HepG2 (cell line): ENCODE measurements around the gene SOCS1. TPM values are rescaled to one million over a fixed set of nuclear protein-coding genes. Genes with fewer than 3 reads are reported as not detected.

Source experiments
- ATF4 ChIP-seq, 2 experiments: fragments of 450-650 bp in 1 of 2; sonication (generic) in 1 of 2; formaldehyde crosslinking; IDR thresholded peaks; 2 replicates each; pipeline versions ENCODE4 v1.5.0 to v1.8.0; 2020 to 2022; ENCODE audit warnings: mild to moderate bottlenecking in 1 of 2, missing genetic modification reagents in 1 of 2
- EEA1 ChIP-seq: sonication (generic); formaldehyde crosslinking; IDR thresholded peaks from 2 replicates; pipeline ENCODE4 v1.5.1; 2020; ENCODE audit warnings: mild to moderate bottlenecking, missing genetic modification reagents, borderline replicate concordance
- HNF1A ChIP-seq, 2 experiments: sonication (generic) in 1 of 2; formaldehyde crosslinking in 1 of 2; IDR thresholded peaks; 2 replicates each; pipeline versions ENCODE4 v1.4.0 to v1.6.1; 2016 to 2020; ENCODE audit warnings: borderline replicate concordance in 1 of 2, low read depth in 1 of 2, mild to moderate bottlenecking in 1 of 2, missing genetic modification reagents in 1 of 2
- IRF9 ChIP-seq: sonication (generic); formaldehyde crosslinking; IDR thresholded peaks from 2 replicates; pipeline ENCODE4 v1.8.0; 2022; ENCODE audit warnings: missing genetic modification reagents, mild to moderate bottlenecking, borderline replicate concordance
- KLF13 ChIP-seq: sonication (generic); formaldehyde crosslinking; IDR thresholded peaks from 2 replicates; pipeline ENCODE4 v1.4.0; 2020; ENCODE audit warnings: mild to moderate bottlenecking, missing genetic modification reagents
- MAFF ChIP-seq: IDR thresholded peaks from 2 replicates; pipeline ENCODE4 v1.6.1; 2011; ENCODE audit warnings: low read depth, low read length, improper control_type of control experiment
- NR2F6 ChIP-seq, 2 experiments: IDR thresholded peaks; 2 replicates each; pipeline ENCODE4 v1.6.1; 2016; ENCODE audit warnings: antibody characterized with exemption in 1 of 2, mild to moderate bottlenecking in 1 of 2
- REPIN1 ChIP-seq: sonication (generic); formaldehyde crosslinking; IDR thresholded peaks from 2 replicates; pipeline ENCODE4 v1.8.0; 2022; ENCODE audit warnings: missing genetic modification reagents, low read depth, mild to moderate bottlenecking, borderline replicate concordance
- TGIF2 ChIP-seq: IDR thresholded peaks from 2 replicates; pipeline ENCODE4 v1.6.1; 2016; ENCODE audit warnings: control low read depth, missing compliant biosample characterization
- ZBTB10 ChIP-seq: sonication (generic); formaldehyde crosslinking; IDR thresholded peaks from 2 replicates; pipeline ENCODE4 v1.4.0; 2020; ENCODE audit warnings: missing genetic modification reagents, borderline replicate concordance
- ZEB1 ChIP-seq: IDR thresholded peaks from 2 replicates; pipeline ENCODE4 v1.6.1; 2012; ENCODE audit warnings: mild to moderate bottlenecking, low read depth, inconsistent platforms; ENCODE audit not compliant: insufficient replicate concordance
- ZNF460 ChIP-seq: sonication (generic); formaldehyde crosslinking; IDR thresholded peaks from 2 replicates; pipeline ENCODE4 v1.5.1; 2020; ENCODE audit warnings: missing genetic modification reagents, mild to moderate bottlenecking, borderline replicate concordance
- ZNF543 ChIP-seq: sonication (generic); formaldehyde crosslinking; IDR thresholded peaks from 2 replicates; pipeline ENCODE4 v1.4.0; 2020; ENCODE audit warnings: mild to moderate bottlenecking, missing genetic modification reagents
- ZNF569 ChIP-seq: sonication (generic); formaldehyde crosslinking; IDR thresholded peaks from 2 replicates; pipeline ENCODE4 v1.5.0; 2020; ENCODE audit warnings: mild to moderate bottlenecking, missing genetic modification reagents, moderate library complexity, borderline replicate concordance
- ZNF576 ChIP-seq: sonication (generic); formaldehyde crosslinking; IDR thresholded peaks from 2 replicates; pipeline ENCODE4 v1.4.0; 2020; ENCODE audit warnings: mild to moderate bottlenecking, missing genetic modification reagents
- ZNF616 ChIP-seq: sonication (generic); formaldehyde crosslinking; IDR thresholded peaks from 2 replicates; pipeline ENCODE4 v1.5.0; 2020; ENCODE audit warnings: low read depth, mild to moderate bottlenecking, missing genetic modification reagents
- ZNF772 ChIP-seq: sonication (generic); formaldehyde crosslinking; IDR thresholded peaks from 2 replicates; pipeline ENCODE4 v1.5.0; 2020; ENCODE audit warnings: mild to moderate bottlenecking, missing genetic modification reagents
- polyA plus RNA-seq, 8 experiments: library from polyadenylated mRNA; depleted of rRNA in 3 of 8; stranded (reverse) in 7 of 8; unstranded in 1 of 8; fragments of >200 nt; fragmentation: Illumina TruSeq in 4 of 8; extraction: Trizol in 4 of 8; gene quantifications; 2 replicates each; pipeline versions ENCODE4 v1.2.1 to v1.2.3, GENCODE V29; 2011 to 2016; ENCODE audit warnings: low read depth in 4 of 8, missing spikeins in 1 of 8, mixed read lengths in 1 of 8; ENCODE audit not compliant: insufficient read depth in 1 of 8
- total RNA-seq, 5 experiments: library from RNA; depleted of rRNA; stranded (reverse); fragments of >200 nt; fragmentation: Illumina TruSeq; extraction: Trizol; gene quantifications; 2 replicates each; pipeline ENCODE4 v1.2.3, GENCODE V29; 2016; ENCODE audit warnings: low read depth in 1 of 5

The SOCS1 gene
- total and polyA plus RNA-seq, 2 of the 13 experiments (the other 11 are each of a cell fraction or from before 2014, with no cell fraction given): 5.3 to 6.3 TPM

- peak; percentile 44 for TF ChIP-seq NR2F6 (IDR thresholded peaks at IDR 0.05)
- TF ChIP-seq NR2F6 (CRISPR knock-in tag; IDR thresholded peaks at IDR 0.05): peak; percentile 16; the same call in 1 of the 2 replicates
- no peak for TF ChIP-seq IRF9 (CRISPR knock-in tag)
- TF ChIP-seq ZEB1: peak; percentile 75
- no peak for TF ChIP-seq ATF4 (CRISPR knock-in tag; IDR thresholded peaks at IDR 0.05)
- 0 out of 2 replicates have a peak, but pooled peaks have one; percentile 20 for TF ChIP-seq KLF13 (CRISPR knock-in tag)
- TF ChIP-seq ZNF772: no peak
- TF ChIP-seq EEA1 (CRISPR knock-in tag): no peak
- TF ChIP-seq ZNF569 (CRISPR knock-in tag): 0 out of 2 replicates have a peak, but pooled peaks have one; percentile 71
- peak; percentile 74; the same call in 1 of the 2 replicates for TF ChIP-seq ZNF543 (CRISPR knock-in tag)
- no peak for TF ChIP-seq ZNF460
- TF ChIP-seq HNF1A (IDR thresholded peaks at IDR 0.05; ENCODE audit: low read depth): peak; percentile 92
- peak; percentile 95 for TF ChIP-seq HNF1A (CRISPR knock-in tag; IDR thresholded peaks at IDR 0.05; ENCODE audit: borderline replicate concordance)
- no peak for TF ChIP-seq REPIN1 (CRISPR knock-in tag)
- no peak for TF ChIP-seq ZNF576 (CRISPR knock-in tag)
- TF ChIP-seq MAFF: no peak
- TF ChIP-seq ZBTB10: no peak; the same call in 1 of the 2 replicates
- TF ChIP-seq ZNF616 (CRISPR knock-in tag): no peak
- TF ChIP-seq TGIF2: no peak
These were observed 40.9 kb upstream of the SOCS1 start (continued) for GRCh38 chr16:11296706-11297491.
